Stimulated activated CD8-positive, alpha-beta memory T cell treated with anti-CD3 and anti-CD28 coated beads, Interleukin-2, amount 100 ng/mL, for 1 hour (primary cell): ENCODE measurements around the gene ARHGEF16.

ENCODE experiments used
- DNase-seq, 2 donors: peaks; one replicate each; pipeline ENCODE4 v3.0.0-alpha.2; 2020; ENCODE audit warnings: low read depth in 2 of 2

The ARHGEF16 gene

DNA sequence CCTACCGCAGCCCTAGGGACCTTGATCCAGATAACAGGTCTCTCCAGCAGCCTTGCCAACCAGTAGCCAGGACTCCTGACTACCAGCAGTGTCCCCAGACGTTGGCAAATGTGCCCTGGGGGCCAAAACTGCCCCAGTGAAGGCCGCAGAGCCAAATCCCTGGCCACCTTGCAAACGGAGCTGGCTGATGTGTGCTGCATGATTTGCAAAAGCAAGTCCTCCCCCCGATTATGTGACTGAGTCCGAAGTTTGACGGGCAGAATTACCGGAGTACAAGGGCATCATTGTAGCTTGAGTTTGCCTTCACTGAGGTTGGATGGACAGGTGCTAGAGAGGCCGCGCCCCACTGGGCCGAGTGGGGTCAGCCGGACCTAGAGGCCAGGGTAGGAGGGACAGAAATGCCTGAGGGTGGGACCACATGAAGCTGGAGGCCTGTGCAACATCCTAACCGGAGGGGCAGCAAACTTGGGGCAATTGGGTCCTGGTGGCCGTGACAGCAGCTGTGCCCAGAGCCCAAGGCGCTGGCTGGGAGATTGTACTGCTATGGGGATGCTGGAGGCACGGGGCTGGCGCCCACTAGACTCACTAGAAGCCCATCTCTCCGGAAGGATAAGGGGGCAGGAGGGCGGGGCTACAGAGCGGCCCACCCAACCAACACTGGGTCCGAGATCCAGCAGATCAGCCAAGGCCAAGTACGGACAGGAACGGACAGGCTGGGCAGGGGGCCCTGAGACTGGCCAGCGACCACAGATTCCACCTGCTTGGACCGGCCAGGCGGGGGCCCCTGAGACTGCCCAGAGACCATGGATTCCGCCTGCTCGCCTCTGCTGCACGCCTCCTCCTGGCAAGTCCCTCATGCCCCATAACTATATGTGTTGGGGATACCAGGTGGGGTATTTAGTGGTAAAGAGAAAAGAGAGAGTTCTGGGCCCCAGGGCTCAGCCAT, 2.8 kb downstream of the ARHGEF16 start:
- DNase-seq = no peak

DNA sequence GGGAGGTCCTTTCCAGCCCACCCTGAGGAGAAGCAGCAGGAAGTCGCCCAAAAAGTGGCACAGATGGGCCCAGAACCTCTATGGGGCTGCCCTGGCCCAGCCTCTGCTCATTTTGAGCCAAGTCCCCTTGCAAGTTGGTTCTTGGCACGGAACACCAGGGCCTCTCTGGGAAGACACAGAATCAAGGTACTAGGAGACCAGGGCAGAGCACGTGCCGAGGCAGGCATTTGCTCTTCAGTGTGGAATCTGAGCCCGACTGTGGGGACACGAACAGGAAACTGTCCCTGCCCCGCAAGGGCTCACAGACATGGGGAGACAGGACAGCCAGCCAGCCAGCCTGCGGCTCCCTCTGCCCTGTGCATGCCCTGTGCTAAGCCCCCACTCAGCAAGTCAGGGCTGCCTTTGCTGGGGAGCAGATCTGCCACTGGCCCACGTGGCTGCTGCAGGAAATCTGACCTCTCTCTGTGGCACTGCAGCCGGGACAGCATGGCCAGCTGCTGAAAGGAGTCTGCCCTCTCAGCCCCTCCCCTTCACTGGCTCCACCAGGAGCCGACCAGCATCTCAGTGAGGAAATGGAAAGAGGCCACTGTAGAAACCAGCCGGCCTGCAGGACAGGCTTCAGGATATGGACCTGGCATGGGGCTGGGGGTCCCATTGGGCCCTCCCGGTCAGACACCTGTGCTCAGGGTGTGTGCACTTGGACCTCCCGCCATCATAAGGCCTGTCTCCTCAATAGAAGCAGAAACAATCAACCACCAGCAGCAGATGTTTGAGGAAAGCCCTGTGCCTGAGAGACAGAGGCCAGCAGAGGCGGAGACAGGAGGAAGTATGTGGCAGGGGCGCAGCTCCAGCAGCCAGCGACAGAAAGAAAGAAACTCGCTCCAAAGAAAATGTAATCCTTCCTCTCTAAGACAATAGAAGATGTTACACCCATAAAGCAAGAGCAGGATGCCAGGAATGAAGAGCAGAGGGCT, 3.7 kb downstream of the ARHGEF16 start:
- DNase-seq = no peak

DNA sequence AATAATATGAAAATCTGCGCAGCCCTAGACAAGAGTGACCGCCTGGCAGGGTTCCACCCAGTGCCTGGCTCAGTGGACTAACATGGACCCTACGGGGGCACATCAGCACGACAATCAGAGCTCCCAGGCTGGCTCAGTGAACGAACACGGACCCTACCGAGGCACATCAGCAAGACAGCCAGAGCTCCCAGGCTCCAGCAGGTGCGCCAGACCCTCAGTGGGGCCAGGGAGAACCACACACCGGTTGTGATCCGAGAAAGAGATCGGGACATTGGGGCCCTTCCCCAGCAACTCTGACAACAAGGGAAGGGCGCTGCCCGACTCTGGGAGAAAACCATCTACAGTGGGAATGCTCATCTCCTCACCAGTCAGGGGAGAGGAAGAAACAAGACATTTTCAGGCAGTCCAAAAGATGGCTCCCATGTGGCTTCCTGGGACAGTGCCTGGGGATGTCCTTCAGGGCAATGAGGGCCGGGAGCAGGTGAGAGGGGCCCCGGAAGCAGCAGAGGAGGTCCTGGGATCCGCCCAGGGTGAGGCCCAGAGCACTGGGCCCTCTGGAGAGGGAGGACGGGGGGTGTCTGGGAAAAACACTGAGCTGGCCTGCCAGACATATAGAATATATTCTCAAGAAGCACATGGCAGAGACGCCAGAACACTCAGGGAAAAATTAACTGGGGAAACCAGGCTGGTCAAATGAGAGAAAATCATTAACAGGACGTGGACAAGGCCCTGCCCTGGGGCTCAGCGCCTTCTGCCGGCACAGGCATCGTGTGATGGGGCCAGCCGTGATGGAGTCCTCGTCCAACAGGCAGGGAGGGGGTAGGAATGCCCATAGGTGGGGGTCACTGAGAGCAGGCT, 4.8 kb downstream of the ARHGEF16 start:
- DNase-seq = no peak

DNA sequence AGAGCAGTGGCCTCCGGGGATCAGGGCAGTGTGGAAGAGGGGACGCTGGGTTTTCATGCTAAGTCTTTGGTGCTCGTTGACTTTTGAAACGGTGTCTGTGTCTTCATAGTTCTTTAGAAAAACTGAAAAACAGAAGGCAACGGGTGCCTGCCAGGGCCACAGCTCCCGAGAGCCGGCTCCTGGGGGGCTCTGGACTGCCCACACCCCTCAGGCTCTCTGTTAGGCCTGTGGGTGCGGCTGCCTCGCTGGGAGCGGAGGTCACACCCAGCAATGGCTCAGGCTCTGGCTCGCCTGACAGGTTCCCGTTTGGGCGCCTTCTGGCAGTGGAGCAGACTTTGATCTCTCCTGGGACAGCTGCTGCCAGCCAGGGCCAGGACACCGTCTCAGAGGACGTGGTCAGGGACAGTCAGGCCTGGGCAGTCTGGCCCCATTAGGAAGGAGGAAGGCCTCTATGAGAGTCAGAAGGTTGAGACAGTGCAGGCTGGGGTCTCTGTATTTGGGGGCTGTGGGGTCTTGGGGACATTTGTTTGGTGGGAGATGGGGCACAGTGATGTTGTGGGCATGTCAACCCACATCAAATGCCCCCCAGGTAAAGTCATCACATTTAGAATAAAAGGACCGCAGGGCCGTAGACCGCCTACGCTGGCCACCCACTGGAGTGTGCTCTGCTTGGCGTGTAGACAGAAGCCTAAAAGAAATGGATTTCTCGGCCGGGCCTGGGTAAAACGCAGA, 5.6 kb downstream of the ARHGEF16 start:
- no peak for DNase-seq

DNA sequence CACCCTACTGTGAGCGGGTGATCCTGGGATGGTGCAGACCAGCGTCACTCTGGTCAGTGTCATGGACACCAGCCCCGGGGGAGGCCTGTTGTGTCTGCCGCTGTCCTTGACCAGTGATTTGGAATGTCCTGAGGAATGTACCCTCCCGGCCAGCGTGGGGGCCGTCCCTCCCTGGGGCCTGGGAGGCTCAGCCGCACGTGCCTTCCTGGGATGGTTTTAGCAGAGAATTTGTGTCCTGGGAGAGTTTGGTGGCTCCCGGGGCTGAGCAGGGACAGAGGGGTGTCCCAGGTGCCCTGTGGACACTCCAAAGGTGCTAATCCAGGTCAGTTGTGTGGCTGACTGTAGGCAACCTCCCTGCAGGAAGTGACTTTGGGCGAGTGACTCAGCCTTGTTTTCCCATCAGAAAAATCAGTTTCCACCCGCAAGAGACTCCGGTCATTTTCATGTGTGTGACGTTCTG, 6.2 kb downstream of the ARHGEF16 start:
- DNase-seq = no peak

DNA sequence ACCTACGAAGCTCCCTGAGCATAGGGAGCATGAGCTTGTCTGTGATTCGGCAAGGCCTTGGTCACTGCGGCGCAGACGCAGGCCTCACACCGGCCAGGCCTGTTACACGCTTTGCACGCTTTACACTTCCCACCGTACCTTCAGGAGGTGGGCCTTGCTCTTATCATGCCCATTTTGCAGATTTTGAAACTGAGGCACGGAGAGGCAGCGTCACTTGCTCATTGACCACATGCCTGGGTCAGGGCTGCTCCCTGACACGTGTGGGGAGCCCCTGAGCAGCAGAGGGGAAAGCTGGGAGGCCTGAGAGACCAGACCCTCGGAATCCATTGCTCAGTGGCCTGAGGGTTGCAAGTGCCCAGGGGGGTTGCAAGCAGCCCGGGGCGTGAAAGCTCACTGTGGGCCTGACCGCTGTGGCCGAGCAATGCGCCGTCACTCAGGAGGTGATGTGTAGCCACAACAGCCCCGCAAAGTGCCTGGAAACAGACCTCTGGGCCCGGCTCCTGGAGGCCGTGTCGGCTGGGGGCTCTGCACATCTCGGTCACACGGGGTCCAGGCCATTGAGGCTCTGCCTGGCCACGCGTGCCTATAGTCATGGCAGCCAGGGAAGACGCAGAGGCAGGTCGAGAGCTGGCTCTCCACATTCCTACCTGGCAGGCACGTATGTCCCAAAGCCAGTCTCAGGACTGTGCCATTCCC, 6.9 kb downstream of the ARHGEF16 start:
- DNase-seq = no peak

DNA sequence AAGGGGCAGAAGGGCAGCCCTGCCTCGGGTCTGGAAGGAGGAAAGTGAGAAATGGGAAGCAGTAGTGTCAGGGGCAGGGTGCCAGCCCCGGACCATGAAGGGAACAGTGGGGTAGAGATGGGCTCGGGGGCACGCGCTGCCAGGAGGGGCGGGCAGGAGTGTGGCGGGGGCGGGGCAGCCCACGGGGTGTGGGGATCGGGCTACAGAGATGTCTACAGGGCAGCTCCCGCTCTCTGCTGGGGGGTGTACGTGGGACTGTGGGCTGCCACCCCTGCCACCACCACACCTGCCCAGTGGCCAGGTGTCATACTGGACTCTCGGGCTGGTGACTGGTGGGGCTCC, 7.4 kb downstream of the ARHGEF16 start:
- no peak for DNase-seq

DNA sequence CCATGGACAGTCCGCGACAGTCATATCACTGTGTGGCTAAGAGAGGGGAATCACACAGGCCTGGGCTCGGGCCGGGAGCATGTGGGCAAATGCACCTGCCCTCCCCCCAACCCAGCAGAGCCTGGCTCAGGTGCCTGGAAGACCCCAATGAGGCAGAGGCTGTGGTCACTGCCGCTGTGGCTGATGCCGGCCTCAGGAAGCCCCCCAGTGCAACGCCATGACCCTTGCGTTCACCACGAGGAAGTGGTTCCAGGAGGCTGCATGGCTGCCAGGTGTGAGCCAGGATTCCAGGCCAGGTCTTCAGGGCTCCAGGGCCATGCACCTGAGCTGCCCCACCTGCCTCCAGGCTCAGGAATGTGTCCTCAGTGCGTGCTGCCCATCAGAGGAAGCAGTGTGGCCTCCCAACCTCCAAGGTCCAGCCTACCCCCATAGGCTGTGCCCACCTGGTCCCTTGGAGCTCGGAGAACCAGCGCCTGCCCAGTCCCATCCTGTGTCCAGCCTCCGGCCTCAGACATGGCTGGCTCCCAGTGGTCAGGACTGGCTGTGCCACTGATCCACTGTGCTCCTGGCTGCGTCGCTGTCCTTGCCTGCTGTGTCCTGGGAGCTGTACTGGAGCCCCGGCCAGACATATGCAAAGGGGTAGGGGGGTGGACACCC, 8.0 kb downstream of the ARHGEF16 start:
- DNase-seq = no peak

DNA sequence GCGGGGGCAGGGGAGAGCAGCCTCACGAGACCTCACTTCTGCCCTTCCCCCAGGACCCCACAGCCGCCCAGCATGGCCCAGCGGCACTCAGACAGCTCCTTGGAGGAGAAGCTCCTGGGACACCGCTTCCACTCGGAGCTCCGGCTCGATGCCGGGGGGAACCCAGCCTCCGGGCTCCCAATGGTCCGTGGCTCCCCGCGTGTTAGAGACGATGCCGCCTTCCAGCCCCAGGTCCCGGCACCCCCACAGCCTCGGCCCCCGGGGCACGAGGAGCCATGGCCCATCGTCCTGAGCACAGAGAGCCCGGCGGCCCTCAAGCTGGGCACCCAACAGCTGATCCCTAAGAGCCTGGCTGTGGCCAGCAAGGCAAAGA, 8.5 kb downstream of the ARHGEF16 start:
- no peak for DNase-seq

DNA sequence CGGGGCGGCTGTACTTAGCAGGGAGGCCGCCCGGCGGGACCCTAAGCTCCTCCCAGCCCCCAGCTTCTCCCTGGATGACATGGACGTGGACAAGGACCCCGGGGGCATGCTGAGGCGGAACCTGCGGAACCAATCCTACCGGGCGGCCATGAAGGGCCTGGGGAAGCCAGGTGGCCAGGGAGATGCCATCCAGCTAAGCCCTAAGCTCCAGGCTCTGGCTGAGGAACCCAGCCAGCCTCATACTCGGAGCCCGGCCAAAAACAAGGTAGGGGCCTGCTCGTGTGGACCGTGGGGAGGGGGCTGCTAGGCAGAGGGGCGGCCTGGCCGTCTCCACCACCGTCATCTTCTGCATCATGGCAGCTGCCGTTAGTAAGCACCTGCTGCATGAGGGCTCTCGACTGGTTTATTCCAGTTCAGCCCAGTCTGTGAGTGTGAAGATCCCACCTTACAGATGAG, 9.0 kb downstream of the ARHGEF16 start:
- DNase-seq = no peak

DNA sequence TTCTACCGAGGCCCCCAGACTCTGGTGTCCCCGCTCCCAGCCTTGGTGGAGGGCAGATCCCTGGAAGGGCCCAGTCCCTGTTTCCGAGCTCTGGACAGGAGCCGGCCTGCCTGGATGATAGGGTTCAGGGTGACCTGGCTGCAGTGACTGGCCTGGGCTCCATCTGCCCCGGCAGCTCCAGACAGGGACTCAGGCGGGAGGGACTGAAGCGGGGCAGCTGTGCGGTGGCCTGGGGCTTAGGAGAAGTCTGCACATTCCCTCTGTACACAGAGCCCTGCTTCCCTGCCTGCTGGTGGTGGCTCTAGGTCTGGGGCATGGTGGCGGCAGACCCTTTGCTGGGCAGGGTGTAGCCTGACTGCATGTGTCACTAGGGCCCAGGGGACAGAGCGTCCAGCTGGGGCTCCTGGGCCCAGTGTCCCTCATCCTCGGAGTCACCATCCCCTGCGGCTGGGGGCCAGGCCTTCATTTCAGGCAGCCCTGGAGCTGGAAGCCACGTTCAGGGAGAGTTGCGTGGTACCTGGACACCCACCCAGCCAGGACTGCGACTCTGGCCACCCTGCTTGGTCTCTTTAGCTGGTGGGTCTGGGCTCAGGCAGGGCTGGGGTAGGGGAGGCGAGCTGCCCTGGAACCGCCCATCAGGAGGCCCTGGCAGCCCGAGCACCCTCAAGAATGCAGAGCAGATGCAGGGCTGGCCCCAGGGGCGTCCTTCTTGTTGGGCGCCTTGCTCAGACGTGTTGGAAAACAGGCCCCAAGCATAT, 9.6 kb downstream of the ARHGEF16 start:
- no peak for DNase-seq

DNA sequence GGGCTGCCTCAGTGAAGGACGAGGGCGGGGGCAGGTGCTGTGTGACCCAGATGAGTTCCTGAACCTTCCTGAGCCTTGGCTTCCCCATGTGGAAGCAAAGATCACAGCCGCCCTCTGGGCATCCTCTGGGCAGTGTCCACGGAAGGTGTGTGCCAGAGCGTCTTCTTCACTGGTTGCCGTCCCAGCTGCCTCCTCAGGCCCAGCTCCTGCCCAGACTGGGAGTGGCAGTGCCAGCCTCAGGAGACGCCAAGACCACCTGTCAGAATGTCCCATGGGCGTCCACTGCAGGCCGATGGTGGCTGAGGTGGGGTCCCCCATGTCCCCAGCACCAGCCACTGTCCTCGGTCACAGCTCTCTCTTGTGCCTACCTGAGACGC, 10.2 kb downstream of the ARHGEF16 start:
- DNase-seq = no peak

DNA sequence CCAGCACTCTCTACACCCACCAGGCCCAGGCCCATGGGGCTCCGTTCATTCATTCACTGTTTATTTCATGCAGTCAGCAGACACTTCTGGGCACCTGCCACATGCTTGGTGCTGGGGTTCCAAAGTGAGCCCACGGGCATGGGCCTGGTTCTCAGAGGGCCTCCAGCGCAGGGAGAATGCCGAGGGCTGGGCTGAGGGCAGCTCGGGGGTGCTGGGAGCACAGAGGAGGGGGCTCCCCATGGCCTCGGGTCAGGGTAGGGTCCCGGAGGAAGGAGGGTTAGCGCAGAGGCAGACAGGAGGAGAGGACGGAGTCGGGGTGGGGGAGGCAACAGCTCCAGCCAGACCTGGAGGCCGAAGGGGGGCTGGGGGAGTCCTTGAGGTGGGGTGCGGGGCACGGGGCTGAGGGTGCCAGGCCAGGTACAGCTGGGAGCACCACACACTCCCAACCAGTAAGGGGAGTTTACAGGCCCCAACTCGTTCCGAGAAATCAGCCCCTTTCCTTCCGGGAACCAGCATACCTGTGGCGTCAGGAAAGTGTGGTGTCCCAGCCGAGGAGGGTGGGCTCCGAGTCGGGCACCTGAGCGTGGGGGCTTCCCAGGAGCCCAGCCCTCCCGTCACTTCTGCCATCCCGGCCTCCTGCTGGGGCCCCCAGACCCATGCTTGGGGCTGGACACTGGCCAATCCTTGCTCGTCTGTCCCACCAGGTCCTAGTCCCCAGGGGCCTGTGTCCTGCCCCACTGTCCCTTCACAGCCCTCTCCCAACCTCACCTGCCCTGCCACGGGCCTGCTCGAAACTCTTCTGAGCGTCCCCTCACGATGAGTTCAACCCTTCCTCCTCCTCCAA, 10.8 kb downstream of the ARHGEF16 start:
- DNase-seq = no peak

DNA sequence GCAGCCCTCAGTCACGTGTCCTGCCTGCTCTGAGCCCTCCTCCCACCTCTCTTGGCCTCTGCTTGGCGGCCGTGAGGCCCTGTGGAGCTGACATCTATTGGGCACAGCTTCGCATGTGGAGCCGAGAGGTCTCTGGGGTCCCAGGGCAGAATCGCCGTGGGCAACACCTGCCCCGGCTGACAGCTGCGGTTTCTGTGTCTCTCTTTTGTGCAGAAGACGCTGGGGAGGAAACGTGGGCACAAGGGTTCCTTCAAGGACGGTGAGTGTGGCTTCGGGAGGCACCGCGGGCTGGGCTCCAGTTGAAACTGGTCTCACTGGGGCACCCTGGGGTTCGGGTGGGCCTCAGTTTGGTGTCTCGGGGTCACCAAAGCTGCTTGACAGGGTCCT, 11.5 kb downstream of the ARHGEF16 start:
- DNase-seq = no peak

DNA sequence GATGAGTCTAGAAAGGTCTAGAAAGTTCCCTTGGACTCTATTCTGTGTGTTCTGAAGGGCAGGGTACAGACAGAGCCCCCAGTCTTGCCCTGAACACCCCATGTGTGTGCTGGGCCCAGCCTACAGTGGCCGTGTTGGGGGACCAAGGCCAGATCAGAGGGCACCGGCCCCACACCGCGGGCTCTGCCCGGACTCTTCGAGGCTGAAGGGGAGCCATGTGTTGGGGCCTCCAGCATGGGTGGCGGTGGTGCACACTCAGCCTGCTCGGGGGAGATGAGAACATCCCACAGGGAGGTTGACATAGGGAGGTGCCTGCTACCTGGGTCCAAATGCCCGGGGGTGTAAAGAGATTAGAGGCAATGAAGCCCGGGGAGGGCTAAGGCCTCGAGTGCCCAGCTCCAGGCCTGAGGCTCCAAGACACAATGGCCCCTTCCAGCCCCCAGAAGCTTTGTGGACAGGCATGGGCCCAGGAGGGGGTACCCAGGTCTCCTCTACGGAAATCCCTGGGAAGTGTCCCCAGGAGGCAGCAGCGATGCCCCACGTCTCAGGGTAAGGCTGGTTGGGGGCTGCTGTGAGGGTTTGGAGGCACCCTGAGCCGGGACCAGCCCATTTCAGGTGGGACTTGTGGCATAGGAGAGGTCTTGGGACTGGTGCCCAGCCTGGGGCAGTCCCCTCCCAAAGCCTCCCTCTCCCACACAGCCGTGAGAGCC, 12.1 kb downstream of the ARHGEF16 start:
- DNase-seq = no peak

DNA sequence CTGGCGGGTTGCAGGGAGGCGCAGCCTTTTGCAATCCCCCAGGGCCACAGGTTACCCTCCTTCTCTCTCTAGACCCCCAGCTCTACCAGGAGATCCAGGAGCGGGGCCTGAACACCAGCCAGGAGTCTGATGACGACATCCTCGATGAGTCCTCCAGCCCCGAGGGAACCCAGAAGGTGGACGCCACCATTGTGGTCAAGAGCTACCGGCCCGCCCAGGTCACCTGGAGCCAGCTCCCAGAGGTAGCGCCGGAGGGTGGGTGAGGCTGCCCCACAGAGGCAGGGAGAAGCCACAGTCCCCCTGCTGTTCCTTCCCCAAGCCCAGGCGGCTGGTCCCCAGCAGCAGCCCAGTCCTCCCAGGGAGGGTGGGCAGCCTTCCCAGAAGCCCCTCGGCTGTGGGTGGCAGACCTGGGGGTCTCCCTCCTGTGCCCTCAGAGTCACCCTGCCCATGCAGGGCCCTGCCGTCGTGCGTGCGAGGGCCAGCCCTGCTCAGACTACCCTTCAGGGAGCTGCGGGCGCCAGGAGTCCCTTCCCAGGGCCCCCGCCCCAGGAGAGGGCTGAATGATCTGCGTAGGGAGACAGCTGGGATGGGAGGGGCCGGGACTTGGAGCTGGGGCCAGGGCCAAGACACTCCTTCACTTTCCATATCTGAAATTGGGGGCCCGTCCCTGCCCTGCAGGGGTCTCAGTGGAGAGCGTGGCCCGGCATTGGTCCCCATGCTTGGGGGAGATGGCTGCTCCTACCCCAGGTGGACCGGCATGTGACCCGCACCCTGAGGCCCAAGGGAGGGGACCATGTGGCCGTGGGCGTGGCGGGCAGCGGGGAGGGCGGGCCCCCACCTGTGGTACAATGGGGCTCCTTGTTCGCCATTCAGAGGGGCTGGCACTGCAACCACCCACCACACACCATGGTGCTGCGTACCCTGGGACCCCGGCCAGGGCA, 12.9 kb downstream of the ARHGEF16 start:
- no peak for DNase-seq
